GM18861 (cell line): ENCODE measurements around the gene HYCC1.

ENCODE experiments used
- ATAC-seq: cut with Tn5 transposase; IDR thresholded peaks from one replicate; pipeline ENCODE4 v1.9.1; 2021; ENCODE audit not compliant: unreplicated experiment

Gene HYCC1

GRCh38 chr7:23017309-23017708, 3.4 kb upstream of the HYCC1 start:
- ATAC-seq, result no peak

GRCh38 chr7:23016345-23017253, 2.7 kb upstream of the HYCC1 start:
- ATAC-seq, result no peak

- ATAC-seq, result no peak
Observed at GRCh38 chr7:23014681-23015080, 751 bp upstream of the HYCC1 start.

GRCh38 chr7:23012908-23013714, 819 bp downstream of the HYCC1 start:
- no peak for ATAC-seq

- no peak for ATAC-seq
Observed at GRCh38 chr7:23012186-23012585, 1.7 kb downstream of the HYCC1 start.

GRCh38 chr7:23011222-23011924, 2.6 kb downstream of the HYCC1 start:
- no peak for ATAC-seq

GRCh38 chr7:23009303-23009702, 4.6 kb downstream of the HYCC1 start:
- ATAC-seq, result no peak

GRCh38 chr7:23004247-23004520, 9.7 kb downstream of the HYCC1 start:
- ATAC-seq, result no peak

GRCh38 chr7:23003505-23004246, 10.3 kb downstream of the HYCC1 start:
- no peak for ATAC-seq

- no peak for ATAC-seq
Observed at GRCh38 chr7:23002698-23003097, 11.2 kb downstream of the HYCC1 start.

- ATAC-seq, result no peak
Observed at GRCh38 chr7:23001610-23002009, 12.3 kb downstream of the HYCC1 start.

- no peak for ATAC-seq
Observed at GRCh38 chr7:23000597-23001360, 13.2 kb downstream of the HYCC1 start.

- no peak for ATAC-seq
Observed at GRCh38 chr7:22998519-22998896, 15.4 kb downstream of the HYCC1 start.

GRCh38 chr7:22997871-22998518, 15.9 kb downstream of the HYCC1 start:
- no peak for ATAC-seq

GRCh38 chr7:22996470-22996869, 17.5 kb downstream of the HYCC1 start:
- ATAC-seq, result no peak

- ATAC-seq, result no peak
Observed at GRCh38 chr7:22995011-22995410, 18.9 kb downstream of the HYCC1 start.

GRCh38 chr7:22992874-22993840, 20.8 kb downstream of the HYCC1 start:
- ATAC-seq, result peak; percentile 79

GRCh38 chr7:22990588-22990949, 23.4 kb downstream of the HYCC1 start:
- no peak for ATAC-seq
